IMR-90 (cell line): Measurements from ENCODE around the gene LCTL. TPM values are rescaled to one million over a fixed set of nuclear protein-coding genes. Genes with fewer than 3 reads are reported as not detected.
A peak's percentile ranks its signal among the peaks of the same experiment; 100 is the strongest.

Experiments used
- ATAC-seq: fragments of 200-7000 bp; cut with Tn5 transposase; 2 replicates; pipeline ENCODE4 v1.9.1; 2020; ENCODE audit warnings: low read depth, mild to moderate bottlenecking, moderate library complexity
- BruUV-seq: library from RNA; stranded (reverse); fragments of 400-500 nt; replicated peaks from 2 replicates; lab custom pipeline; 2021; lab: Mats Ljungman, UMichigan
- CTCF ChIA-PET: fragments of 300-600 bp; formaldehyde crosslinking; extraction: SDS; loops from one replicate; lab custom pipeline; 2021; ENCODE audit warnings: antibody characterized with exemption; lab: Yijun Ruan, JAX
- POLR2A ChIA-PET: fragments of 300-600 bp; sonication (Branson Sonifier 250); formaldehyde crosslinking; loops from one replicate; lab custom pipeline; 2022; ENCODE audit warnings: antibody characterized with exemption; ENCODE audit not compliant: unreplicated experiment; lab: Charles Lee
- DNase-seq: peaks from one replicate; pipeline ENCODE4 v3.0.0; 2013
- H2AFZ ChIP-seq: replicated peaks from 2 replicates; pipeline ENCODE3; 2013; ENCODE audit warnings: low read length, mild to moderate bottlenecking; ENCODE audit not compliant: poor library complexity
- H2AK5ac ChIP-seq: 2 replicates; pipeline ENCODE4 v1.6.1; 2013; ENCODE audit warnings: low read depth, low read length, inconsistent platforms
- H2AK9ac ChIP-seq: replicated peaks from 2 replicates; pipeline ENCODE3; 2013; ENCODE audit warnings: mild to moderate bottlenecking, low read depth, low read length, moderate library complexity; ENCODE audit not compliant: poor library complexity
- H2BK120ac ChIP-seq: 2 replicates; pipeline ENCODE4 v1.6.1; 2013; ENCODE audit warnings: low read depth, low read length, inconsistent platforms
- H2BK15ac ChIP-seq: 3 replicates; pipeline ENCODE4 v1.6.1; 2013; ENCODE audit warnings: low read depth, low read length, inconsistent platforms
- H2BK20ac ChIP-seq: 2 replicates; pipeline ENCODE4 v1.6.1; 2013; ENCODE audit warnings: low read depth, mild to moderate bottlenecking, inconsistent platforms, low read length, moderate library complexity
- H2BK5ac ChIP-seq: 2 replicates; pipeline ENCODE4 v1.6.1; 2013; ENCODE audit warnings: mild to moderate bottlenecking, low read depth, low read length, inconsistent platforms; ENCODE audit not compliant: poor library complexity, severe bottlenecking
- H3K14ac ChIP-seq: replicated peaks from 2 replicates; pipeline ENCODE4 v1.6.1; 2013; ENCODE audit warnings: low read depth, low read length, inconsistent platforms
- H3K18ac ChIP-seq: 2 replicates; pipeline ENCODE4 v1.6.1; 2013; ENCODE audit warnings: low read depth, low read length, control low read depth
- H3K23ac ChIP-seq: 2 replicates; pipeline ENCODE4 v1.6.1; 2013; ENCODE audit warnings: low read depth, low read length, inconsistent platforms
- H3K27ac ChIP-seq: 2 replicates; pipeline ENCODE4 v1.5.1; 2013; ENCODE audit warnings: mild to moderate bottlenecking, control low read depth, low read length; ENCODE audit not compliant: insufficient read depth
- H3K27me3 ChIP-seq: 2 replicates; pipeline ENCODE4 v1.6.1; 2013; ENCODE audit warnings: low read length; ENCODE audit not compliant: control insufficient read depth, insufficient read depth
- H3K36me3 ChIP-seq: 2 replicates; pipeline ENCODE4 v1.6.1; 2013; ENCODE audit warnings: low read length, mixed read lengths; ENCODE audit not compliant: control insufficient read depth, insufficient read depth
- H3K4ac ChIP-seq: 2 replicates; pipeline ENCODE4 v1.6.1; 2013; ENCODE audit warnings: low read depth, low read length, inconsistent platforms
- H3K4me1 ChIP-seq: 2 replicates; pipeline ENCODE4 v1.6.1; 2013; ENCODE audit warnings: low read length, mixed read lengths; ENCODE audit not compliant: control insufficient read depth, insufficient read depth
- H3K4me2 ChIP-seq: 2 replicates; pipeline ENCODE4 v1.6.1; 2013; ENCODE audit warnings: low read depth, mild to moderate bottlenecking, control low read depth, low read length, moderate library complexity
- H3K4me3 ChIP-seq: 2 replicates; pipeline ENCODE4 v1.5.1; 2013; ENCODE audit warnings: low read depth, mild to moderate bottlenecking, control low read depth, low read length, moderate library complexity; ENCODE audit not compliant: insufficient read depth
- H3K56ac ChIP-seq: 2 replicates; pipeline ENCODE4 v1.6.1; 2013; ENCODE audit warnings: low read length, inconsistent platforms; ENCODE audit not compliant: insufficient read depth; ENCODE audit errors: extremely low read depth
- H3K79me1 ChIP-seq, 2 experiments: 2 replicates each; pipeline ENCODE4 v1.6.1; 2013; ENCODE audit warnings: low read length in 2 of 2, inconsistent platforms in 1 of 2, low read depth in 1 of 2
- H3K9ac ChIP-seq: 2 replicates; pipeline ENCODE4 v1.6.1; 2013; ENCODE audit warnings: low read depth, low read length, control low read depth
- H3K9me1 ChIP-seq: 2 replicates; pipeline ENCODE4 v1.6.1; 2013; ENCODE audit warnings: low read length, inconsistent platforms; ENCODE audit not compliant: insufficient read depth
- H3K9me3 ChIP-seq: 2 replicates; pipeline ENCODE4 v1.6.1; 2013; ENCODE audit warnings: low read length; ENCODE audit not compliant: control insufficient read depth, insufficient read depth
- H4K20me1 ChIP-seq: 2 replicates; pipeline ENCODE4 v1.6.1; 2013; ENCODE audit warnings: low read length, inconsistent platforms; ENCODE audit not compliant: insufficient read depth
- H4K5ac ChIP-seq: 2 replicates; pipeline ENCODE4 v1.6.1; 2013; ENCODE audit warnings: mild to moderate bottlenecking, low read depth, low read length, control low read depth
- H4K8ac ChIP-seq, 2 experiments: 2 replicates each; pipeline ENCODE4 v1.6.1; 2013; ENCODE audit warnings: low read depth in 2 of 2, low read length in 2 of 2, control low read depth in 1 of 2, inconsistent platforms in 1 of 2
- H4K91ac ChIP-seq: 2 replicates; pipeline ENCODE4 v1.6.1; 2013; ENCODE audit warnings: low read depth, low read length, inconsistent platforms; ENCODE audit not compliant: insufficient read depth
- BHLHE40 ChIP-seq: fragments of 150-350 bp; IDR thresholded peaks from 2 replicates; pipeline ENCODE4 v1.6.1; 2016; ENCODE audit warnings: mild to moderate bottlenecking, low read depth, low read length
- CEBPB ChIP-seq: IDR thresholded peaks from 2 replicates; pipeline ENCODE4 v1.6.1; 2012; ENCODE audit warnings: low read depth, low read length, improper control_type of control experiment
- CHD1 ChIP-seq: IDR thresholded peaks from 2 replicates; pipeline ENCODE4 v1.6.1; 2012; ENCODE audit warnings: low read depth, low read length, improper control_type of control experiment
- FOS ChIP-seq: fragments of 150-350 bp; IDR thresholded peaks from 2 replicates; pipeline ENCODE4 v1.6.1; 2016; ENCODE audit warnings: low read depth, low read length
- MAFK ChIP-seq: IDR thresholded peaks from 2 replicates; pipeline ENCODE4 v1.6.1; 2012; ENCODE audit warnings: low read depth, low read length, improper control_type of control experiment
- MAZ ChIP-seq: IDR thresholded peaks from 2 replicates; pipeline ENCODE4 v1.6.1; 2012; ENCODE audit warnings: low read depth, mild to moderate bottlenecking, low read length, improper control_type of control experiment, moderate library complexity, borderline replicate concordance
- MXI1 ChIP-seq: IDR thresholded peaks from 2 replicates; pipeline ENCODE4 v1.6.1; 2012; ENCODE audit warnings: low read depth, mild to moderate bottlenecking, low read length, moderate library complexity, borderline replicate concordance
- NFE2L2 ChIP-seq: fragments of 150-350 bp; IDR thresholded peaks from 2 replicates; pipeline ENCODE4 v1.6.1; 2016; ENCODE audit warnings: low read depth, mild to moderate bottlenecking, low read length
- POLR2A ChIP-seq: IDR thresholded peaks from 2 replicates; pipeline ENCODE4 v1.6.1; 2012; ENCODE audit warnings: mild to moderate bottlenecking, low read depth, low read length
- RAD21 ChIP-seq: IDR thresholded peaks from 2 replicates; pipeline ENCODE4 v1.6.1; 2012; ENCODE audit warnings: low read length, improper control_type of control experiment
- RCOR1 ChIP-seq: IDR thresholded peaks from 2 replicates; pipeline ENCODE4 v1.6.1; 2012; ENCODE audit warnings: mild to moderate bottlenecking, low read length, improper control_type of control experiment; ENCODE audit not compliant: insufficient replicate concordance
- RFX5 ChIP-seq: IDR thresholded peaks from 2 replicates; pipeline ENCODE4 v1.8.0; 2012; ENCODE audit warnings: low read depth, mild to moderate bottlenecking, low read length, moderate library complexity
- SMC3 ChIP-seq: fragments of 150-350 bp; IDR thresholded peaks from 2 replicates; pipeline ENCODE4 v1.6.1; 2016; ENCODE audit warnings: low read depth, mild to moderate bottlenecking, antibody characterized with exemption, low read length, moderate library complexity
- WGBS, 2 experiments: methylation state at CpG; one replicate each; pipeline versions ENCODE4 v1.1.5 to v1.1.7; 2013; ENCODE audit warnings: missing lambda C conversion rate in 2 of 2; ENCODE audit not compliant: insufficient read length in 1 of 2; ENCODE audit errors: extremely low coverage in 2 of 2; 5-methylcytosine and 5-hydroxymethylcytosine counted together
- dilution Hi-C: fragments of 300-500 bp; cut with HindIII; formaldehyde crosslinking; loops from one replicate; pipeline ENCODE4 v1.14.3; 2018; ENCODE audit warnings: low sequenced_read_pairs; ENCODE audit not compliant: unreplicated experiment
- in situ Hi-C: fragments of 300-500 bp; cut with MboI; formaldehyde crosslinking; loops from 3 replicates; pipeline ENCODE4 v1.14.3; 2019; ENCODE audit warnings: low sequenced_read_pairs, inconsistent platforms, mixed read lengths
- intact Hi-C: fragments of 100-400 bp; cut with micrococcal nuclease; formaldehyde crosslinking; loops from 2 replicates; pipeline ENCODE4 v1.10.0; 2022
- polyA plus RNA-seq, 3 experiments: library from polyadenylated mRNA; depleted of rRNA; stranded (reverse); fragments of >200 nt; gene quantifications; 2 replicates each; pipeline ENCODE4 v1.2.3, GENCODE V29; 2012; ENCODE audit warnings: low replicate concordance in 1 of 3
- total RNA-seq: library from RNA; depleted of rRNA; stranded (reverse); fragments of >200 nt; gene quantifications from 2 replicates; pipeline ENCODE4 v1.2.3, GENCODE V29; 2012
- TF ChIP-seq, protein P1 (sequence below): fragments of 150-350 bp; IDR thresholded peaks from 2 replicates; pipeline ENCODE4 v1.6.1; 2016; ENCODE audit warnings: low read depth, mild to moderate bottlenecking, low read length, moderate library complexity, borderline replicate concordance
- TF ChIP-seq, protein P2 (sequence below): conservative IDR thresholded peaks from 2 replicates; pipeline ENCODE4 v1.5.1; 2012; ENCODE audit warnings: mild to moderate bottlenecking, low read depth, low read length, improper control_type of control experiment
- TF ChIP-seq, protein P3 (sequence below): fragments of 150-350 bp; IDR thresholded peaks from 2 replicates; pipeline ENCODE4 v1.6.1; 2017; ENCODE audit warnings: mild to moderate bottlenecking, antibody characterized with exemption, low read length, low read depth

LCTL gene
- total and polyA plus RNA-seq, 2 of the 4 experiments (the other 2 are of a cell fraction), result 10.3 to 10.4 TPM

DNA sequence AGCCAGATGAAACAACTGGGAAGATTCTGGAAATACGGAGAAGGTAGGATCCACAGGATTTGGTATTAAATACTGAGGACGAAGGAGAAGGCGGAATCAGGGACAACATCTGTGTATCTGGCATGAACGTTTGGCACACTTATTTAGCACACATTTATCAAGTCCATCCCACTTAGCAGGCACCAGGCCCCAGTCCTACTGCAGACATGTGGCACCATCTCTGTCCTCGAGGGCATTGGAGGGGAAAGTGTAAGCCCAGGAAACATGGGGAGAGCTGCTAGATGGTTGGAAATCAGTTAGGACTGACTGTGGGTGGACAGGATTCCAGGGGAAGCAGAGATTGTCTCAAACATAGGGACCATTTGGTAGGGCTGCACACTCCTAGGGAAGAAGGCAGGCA lies 29.0 kb upstream of the LCTL start:
- no peak overlapping the region for H3K4me2 ChIP-seq
- H3K9me3 ChIP-seq, result no peaks in the 10 kb centered on the region
- H4K91ac ChIP-seq, result no peak overlapping the region
- TF ChIP-seq RAD21 (no peak), NFE2L2 (no peak), FOS (no peak), SMC3 (no peak), MXI1 (no peak), POLR2A (no peak), MAFK (no peak), RFX5 (no peak), BHLHE40 (no peak), CEBPB (no peak), MAZ (no peak), CHD1 (no peak), RCOR1 (no peak)
- TF ChIP-seq, protein P1, sequence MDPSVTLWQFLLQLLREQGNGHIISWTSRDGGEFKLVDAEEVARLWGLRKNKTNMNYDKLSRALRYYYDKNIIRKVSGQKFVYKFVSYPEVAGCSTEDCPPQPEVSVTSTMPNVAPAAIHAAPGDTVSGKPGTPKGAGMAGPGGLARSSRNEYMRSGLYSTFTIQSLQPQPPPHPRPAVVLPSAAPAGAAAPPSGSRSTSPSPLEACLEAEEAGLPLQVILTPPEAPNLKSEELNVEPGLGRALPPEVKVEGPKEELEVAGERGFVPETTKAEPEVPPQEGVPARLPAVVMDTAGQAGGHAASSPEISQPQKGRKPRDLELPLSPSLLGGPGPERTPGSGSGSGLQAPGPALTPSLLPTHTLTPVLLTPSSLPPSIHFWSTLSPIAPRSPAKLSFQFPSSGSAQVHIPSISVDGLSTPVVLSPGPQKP, result no peak
- TF ChIP-seq, protein P2, sequence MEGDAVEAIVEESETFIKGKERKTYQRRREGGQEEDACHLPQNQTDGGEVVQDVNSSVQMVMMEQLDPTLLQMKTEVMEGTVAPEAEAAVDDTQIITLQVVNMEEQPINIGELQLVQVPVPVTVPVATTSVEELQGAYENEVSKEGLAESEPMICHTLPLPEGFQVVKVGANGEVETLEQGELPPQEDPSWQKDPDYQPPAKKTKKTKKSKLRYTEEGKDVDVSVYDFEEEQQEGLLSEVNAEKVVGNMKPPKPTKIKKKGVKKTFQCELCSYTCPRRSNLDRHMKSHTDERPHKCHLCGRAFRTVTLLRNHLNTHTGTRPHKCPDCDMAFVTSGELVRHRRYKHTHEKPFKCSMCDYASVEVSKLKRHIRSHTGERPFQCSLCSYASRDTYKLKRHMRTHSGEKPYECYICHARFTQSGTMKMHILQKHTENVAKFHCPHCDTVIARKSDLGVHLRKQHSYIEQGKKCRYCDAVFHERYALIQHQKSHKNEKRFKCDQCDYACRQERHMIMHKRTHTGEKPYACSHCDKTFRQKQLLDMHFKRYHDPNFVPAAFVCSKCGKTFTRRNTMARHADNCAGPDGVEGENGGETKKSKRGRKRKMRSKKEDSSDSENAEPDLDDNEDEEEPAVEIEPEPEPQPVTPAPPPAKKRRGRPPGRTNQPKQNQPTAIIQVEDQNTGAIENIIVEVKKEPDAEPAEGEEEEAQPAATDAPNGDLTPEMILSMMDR, result no peak
- TF ChIP-seq, protein P3, sequence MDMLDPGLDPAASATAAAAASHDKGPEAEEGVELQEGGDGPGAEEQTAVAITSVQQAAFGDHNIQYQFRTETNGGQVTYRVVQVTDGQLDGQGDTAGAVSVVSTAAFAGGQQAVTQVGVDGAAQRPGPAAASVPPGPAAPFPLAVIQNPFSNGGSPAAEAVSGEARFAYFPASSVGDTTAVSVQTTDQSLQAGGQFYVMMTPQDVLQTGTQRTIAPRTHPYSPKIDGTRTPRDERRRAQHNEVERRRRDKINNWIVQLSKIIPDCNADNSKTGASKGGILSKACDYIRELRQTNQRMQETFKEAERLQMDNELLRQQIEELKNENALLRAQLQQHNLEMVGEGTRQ, result no peak
- H2AK9ac ChIP-seq, result no peak overlapping the region
- H3K27me3 ChIP-seq, result peaks cover 21% of the 10 kb centered on the region
- no peak overlapping the region for H3K9ac ChIP-seq
- H3K79me1 ChIP-seq, result no peaks in the 10 kb centered on the region
- CTCF ChIA-PET, result no interaction called here
- dilution Hi-C loops, result no loop called here
- H3K4me3 ChIP-seq, result no peak overlapping the region
- no peak overlapping the region for H2BK20ac ChIP-seq
- H2BK5ac ChIP-seq, result no peak overlapping the region
- WGBS, 2 experiments, result no CpG with 5 or more reads among the region's 5 CpGs
- H2AK5ac ChIP-seq, result no peak overlapping the region
- H3K9me1 ChIP-seq, result 0 out of 2 replicates have a peak, but pooled peaks cover 3% of the 10 kb centered on the region
- BruUV-seq, result no TSS peak
- peak overlapping the region; percentile 27 for H2AFZ ChIP-seq
- no peak overlapping the region for H3K23ac ChIP-seq
- no peak overlapping the region for H3K14ac ChIP-seq
- no peak overlapping the region for H3K4ac ChIP-seq
- intact Hi-C loops, result no loop called here
- H2BK120ac ChIP-seq, result no peak overlapping the region
- in situ Hi-C loops, result no loop called here
- H3K4me1 ChIP-seq, result no peaks in the 10 kb centered on the region
- POLR2A ChIA-PET, result no interaction called here
- H3K27ac ChIP-seq, result no peak overlapping the region
- H2BK15ac ChIP-seq, result no peak overlapping the region
- no peak overlapping the region for H3K18ac ChIP-seq
- ATAC-seq, result no peak
- H4K5ac ChIP-seq, result no peak overlapping the region
- DNase-seq, result no peak
- no peaks in the 10 kb centered on the region for H4K20me1 ChIP-seq
- no peak overlapping the region for H4K8ac ChIP-seq
- no peaks in the 10 kb centered on the region for H3K36me3 ChIP-seq
- H3K56ac ChIP-seq, result no peak overlapping the region
